Inferior parietal cortex (tissue), 1 donor: Measurements from ENCODE around the gene KIF3A.
A peak's percentile ranks its signal among the peaks of the same experiment; 100 is the strongest.

Experiments
- DNase-seq: peaks from one replicate; pipeline ENCODE4 v3.0.0-alpha.2; 2016; ENCODE audit errors: extremely low spot score

KIF3A gene

DNA sequence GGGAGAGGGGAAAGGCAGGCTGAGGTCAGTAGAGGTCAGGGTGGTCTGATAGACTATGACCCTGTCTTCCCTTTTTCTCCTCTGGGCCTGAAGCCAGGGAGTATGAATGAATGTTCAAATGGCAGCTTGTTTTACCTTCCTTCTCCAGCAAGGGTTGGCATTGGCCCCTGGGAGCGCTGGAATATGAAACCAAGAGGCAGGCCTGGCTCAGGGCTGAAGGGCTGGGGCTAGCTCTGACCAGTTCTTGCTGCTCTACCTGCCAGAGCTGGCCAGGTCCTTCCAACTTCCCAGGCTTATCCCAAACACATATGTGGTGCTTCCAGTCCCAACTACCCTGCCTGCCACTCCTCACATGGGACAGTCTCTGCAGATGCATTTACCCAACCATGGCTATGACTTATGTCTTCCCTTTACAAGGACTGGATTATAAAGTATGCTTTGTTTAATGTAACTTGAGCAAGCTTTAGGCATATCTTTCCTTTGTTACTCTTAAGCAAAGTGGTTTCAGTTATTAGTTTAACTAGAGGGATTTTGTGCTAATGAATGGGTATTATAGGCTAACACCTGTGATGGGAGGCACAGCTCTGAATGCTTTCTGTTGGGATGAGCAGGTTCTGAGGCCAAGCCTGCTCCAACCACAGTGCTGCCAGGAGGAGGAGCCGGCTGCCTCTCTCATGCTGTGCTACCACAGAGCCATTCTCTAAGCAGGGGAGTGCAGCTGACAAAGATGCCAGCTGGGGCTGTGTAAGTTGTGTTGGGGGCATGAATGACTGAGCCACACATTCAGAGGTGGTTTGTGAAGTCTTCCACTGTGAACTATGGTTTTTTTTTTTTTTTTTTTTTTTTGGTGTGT lies 16.0 kb upstream of the KIF3A start:
- no peak for DNase-seq

DNA sequence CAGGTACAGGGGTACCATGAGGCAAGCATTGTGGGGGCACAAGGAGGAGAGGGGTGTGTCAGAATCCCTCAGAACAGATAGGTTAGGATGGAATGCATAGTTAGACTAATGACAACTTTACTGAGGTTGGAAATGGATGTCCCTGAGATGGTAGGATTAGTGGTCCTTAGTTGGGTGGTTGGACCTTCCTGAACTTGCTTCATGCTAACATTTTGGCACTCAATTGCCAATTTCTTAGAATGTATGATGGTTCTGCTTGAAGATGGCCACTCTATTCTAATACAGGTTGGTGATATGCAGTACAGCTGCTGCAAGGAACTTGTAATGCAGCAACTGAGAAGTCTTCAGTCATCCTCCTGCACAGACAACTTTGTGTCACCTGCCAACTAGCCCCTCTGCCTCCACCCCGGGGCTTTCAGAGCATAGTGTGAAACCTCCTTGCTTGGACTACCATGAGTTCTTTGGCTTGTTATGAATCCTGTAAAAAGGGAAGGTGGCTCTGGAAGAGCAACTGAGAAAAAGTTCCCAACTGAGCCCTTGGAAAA lies 15.3 kb upstream of the KIF3A start:
- no peak for DNase-seq

DNA sequence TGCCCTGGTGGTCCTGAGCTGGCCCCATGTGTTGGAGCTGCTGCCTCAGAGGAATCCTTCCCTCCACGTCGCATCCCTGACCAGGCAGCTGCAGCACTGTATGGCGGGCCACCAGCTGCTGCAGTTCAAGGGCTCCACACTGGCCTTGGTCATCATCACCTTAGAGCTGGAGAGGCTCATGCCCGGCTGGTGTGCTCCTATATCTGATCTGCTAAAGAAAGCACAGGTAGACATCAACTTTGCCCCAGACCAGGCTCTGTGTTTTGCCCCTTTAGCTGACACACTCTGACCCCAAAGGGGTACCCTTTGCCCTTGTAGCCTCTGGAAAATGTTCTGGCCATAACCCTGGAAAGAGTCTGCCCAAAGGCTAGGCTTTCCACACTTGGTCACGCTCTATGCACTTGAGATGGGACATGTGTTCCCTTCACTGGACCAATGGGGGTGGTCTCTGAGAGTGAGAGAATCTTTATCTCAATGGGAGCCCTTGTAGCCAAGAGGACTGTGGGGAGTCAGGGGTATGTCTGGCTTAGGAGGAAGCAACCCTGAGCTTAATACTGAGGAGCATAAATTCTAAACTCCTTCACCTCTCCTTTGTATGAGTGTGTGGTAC lies 14.7 kb upstream of the KIF3A start:
- no peak for DNase-seq

DNA sequence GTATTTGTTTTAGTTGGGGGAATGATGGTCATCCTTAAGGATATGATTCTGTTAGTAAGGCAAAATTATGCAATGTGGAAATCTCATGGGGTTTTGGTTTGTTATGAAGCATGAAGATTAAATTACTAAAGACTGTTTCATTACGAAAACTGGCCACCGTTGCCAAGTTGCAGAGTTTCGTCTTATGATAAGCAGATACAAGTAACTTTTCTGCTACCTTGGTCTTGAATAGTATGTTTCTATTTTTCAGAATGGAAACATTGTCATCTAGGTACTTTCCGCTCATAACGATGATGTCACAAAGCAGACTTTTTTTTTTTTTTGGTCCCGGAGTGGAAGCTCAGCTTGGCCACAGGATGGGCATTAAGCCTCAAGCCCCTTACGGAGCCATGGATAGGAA lies 14.1 kb upstream of the KIF3A start:
- DNase-seq = no peak

DNA sequence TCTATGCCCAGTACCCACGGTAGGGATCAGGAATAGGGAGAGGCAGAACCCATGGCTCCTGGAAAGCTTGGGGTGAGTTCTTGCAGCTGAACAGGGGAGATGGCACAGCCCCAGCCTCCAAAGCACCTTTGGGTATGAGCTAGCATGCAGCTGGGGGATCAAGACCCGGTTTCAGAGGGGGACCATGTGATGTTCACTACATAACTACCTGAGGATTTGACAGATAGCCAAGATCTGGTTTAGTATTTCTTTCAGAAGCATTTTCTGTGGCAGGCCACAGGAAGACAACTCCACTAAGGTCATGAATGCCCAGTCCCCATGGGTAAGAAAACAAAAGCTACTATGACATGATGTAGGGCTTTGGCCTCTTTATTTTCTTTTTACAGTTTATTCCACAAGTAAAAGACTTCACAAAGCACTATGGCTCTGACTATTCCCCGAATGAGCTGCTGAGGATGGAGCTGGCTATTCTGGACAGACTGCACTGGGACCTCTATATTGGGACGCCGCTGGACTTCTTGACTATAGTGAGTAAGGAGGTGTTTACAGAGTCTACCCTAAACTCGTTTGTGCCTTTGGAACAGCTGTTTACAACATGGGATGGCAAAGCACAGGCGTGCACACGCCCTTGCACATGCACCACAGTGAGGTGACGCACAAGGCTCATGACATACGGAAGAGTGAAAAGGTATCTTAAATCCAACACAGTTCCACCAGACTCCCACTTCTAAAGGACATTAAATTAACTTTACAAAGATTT lies 13.3 kb upstream of the KIF3A start:
- no peak for DNase-seq

DNA sequence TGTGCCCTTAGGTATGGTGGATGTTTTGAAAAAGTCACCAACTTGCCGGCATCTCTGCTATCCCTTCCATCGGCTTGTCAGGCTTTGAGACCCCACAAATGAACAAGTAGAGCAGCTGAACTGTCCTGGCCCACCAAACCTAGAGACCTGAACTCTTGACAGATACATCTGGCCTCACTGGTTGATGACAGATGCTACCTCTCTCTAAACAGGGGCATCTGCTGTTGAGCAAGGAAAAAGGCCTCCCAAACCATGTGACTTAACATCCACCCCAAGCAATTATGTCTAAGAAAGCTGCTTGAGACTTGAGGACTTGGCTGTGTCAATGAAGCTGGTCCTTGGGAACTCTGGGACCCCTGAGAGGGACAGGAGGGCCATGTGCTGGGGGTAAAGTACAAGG lies 12.2 kb upstream of the KIF3A start:
- DNase-seq = no peak

DNA sequence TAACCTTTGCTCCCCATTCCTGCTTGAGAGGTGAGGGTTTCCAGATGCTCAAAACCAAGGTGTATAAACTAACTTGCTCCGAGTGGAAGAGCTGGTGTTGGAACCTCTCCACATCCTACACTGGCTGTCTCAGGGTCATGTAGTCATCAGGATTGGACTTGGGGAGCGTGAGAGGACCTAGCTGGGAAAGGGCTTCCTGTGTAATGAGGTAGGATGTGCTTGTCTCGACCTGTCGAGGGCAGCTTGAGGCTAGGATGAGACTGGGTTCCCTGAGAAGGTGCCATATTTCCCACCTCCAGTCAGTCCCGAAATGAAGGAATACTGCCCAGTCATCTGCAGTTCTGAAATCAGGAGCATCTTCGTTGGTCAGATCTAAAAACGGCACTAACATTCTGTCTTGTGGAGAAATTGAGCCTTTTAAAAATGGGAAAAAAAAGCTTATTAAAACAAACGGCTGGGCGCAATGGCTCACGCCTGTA lies 11.2 kb upstream of the KIF3A start:
- no peak for DNase-seq

DNA sequence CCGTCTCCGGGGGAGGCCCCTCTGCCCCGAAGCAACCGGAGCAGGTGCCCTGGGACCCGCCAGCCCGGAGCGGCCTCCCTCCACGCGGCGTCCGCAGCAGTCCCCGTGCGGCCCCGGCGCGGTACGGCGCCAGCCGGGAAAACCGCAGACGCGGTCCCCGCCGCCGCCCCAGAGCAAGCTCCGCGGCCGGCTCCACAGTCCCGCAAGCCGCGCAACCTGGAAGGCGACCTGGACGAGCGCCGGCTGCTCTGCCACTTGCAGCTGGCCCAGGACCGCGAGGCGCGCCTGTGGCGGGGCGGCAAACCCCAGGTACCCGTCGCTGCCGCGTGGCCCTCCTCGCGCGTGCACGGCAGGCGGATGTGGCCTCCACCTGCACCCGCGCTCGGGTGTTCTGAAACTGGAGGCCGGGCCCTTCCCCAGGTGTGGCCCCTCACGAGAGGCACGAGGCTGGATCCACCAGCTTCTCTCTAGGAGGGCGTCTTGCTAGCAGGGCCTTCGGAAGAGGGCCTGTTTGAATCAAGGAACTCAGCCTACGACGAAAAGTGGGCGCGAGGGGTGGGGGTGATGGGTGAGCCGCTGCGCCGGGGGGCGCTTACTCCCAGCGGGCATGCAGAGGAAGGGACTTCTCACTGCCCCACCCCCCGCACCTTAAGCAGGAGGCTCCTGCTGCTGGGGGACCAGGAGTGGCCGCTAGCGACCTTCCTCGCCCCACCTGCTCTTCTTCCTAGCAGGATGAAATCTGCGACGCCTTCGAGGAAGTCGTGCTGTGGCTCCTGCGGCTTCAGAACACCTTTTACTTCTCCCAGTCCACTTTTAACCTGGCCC lies 10.5 kb upstream of the KIF3A start:
- no peak for DNase-seq

DNA sequence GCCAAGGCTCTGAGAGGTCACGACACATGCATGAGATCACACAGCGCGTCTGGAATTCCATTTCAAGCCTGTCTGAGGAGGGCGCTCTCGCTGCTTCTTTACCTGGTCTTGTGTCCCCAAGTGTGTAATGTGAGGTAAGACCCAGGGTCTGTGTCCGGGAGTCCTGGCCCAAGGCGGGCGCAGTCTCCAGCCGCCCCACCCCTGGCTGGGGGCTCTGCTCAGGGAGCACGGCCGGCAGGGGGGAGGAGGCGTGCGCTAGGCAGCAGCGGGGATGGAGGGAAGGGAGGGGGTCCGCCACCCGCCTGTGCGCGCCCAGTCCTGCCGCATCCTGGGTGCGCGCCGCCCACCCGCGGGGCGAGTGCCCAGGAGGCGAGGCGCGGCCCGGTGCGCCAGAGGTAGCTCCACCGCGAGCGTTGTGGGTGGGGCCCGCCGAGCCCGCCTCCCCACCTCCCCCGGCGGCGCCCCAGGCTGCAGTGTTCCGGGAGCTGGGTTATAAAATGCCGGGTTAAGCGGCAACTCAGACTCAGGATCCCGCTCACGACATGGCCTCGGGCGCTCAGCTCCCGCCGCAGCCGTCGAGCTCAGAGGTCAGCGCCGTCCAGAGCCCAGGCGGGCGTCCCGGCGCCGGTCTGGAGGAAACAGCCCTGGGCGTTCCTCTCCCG lies 9.7 kb upstream of the KIF3A start, which contains the start of gene CCNI2:
CCNI2 (plus strand) TSS at position 473 of the 662 bp plus-strand sequence; CDS start at position 543, 70 bp downstream.
- DNase-seq = peak; percentile 52

DNA sequence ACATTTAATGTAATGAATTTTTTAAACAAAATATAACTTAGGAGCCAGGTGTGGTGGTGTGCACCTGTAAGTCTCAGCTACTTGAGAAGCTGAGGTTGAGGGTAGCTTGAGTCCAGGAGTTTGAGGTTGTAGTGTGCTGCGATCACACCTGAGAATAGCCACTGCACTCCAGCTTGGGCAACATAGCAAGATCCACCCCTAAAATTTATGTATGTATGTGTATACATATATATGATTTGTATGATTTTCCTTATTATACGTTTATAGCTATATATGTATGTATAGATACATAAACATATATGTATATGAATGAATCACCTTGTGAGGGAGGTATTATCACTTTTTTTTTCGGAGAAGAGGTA lies 9.2 kb upstream of the KIF3A start:
- DNase-seq = no peak

DNA sequence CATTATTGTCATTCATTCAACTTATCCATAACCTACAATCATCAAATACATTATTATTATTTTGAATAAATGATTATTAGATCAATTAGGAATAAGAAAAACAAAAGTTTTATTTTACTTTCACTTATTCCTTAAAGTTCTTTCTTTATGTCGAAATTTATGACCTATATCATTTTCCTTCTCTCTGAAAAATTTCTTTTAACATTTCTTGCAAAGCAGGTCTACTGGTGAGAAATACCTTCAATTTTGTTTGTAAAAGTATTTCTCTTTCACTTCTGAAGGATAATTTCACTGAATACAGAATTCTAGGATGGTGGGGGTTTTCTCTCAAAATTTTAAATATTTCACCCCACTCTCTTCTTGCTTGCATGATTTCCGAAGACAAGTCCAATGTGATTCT lies 7.3 kb upstream of the KIF3A start:
- no peak for DNase-seq

DNA sequence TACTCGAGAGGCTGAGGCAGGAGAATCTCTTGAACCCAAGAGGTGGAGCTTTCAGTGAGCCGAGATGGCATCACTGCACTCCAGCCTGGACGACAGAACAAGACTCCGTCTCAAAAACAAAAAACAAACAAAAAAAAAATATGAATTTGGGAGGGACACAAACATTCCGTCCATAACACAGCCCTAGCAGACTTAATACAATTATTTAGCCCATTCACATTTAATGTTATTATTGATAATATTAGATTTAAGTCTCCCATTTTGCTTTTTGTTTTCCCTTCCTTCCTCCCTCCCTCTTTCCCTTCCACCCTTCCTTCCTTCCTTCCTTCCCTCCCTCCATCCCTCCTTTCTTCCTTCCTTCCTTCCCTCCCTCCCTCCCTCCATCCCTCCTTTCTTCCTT lies 5.3 kb upstream of the KIF3A start:
- DNase-seq = no peak

DNA sequence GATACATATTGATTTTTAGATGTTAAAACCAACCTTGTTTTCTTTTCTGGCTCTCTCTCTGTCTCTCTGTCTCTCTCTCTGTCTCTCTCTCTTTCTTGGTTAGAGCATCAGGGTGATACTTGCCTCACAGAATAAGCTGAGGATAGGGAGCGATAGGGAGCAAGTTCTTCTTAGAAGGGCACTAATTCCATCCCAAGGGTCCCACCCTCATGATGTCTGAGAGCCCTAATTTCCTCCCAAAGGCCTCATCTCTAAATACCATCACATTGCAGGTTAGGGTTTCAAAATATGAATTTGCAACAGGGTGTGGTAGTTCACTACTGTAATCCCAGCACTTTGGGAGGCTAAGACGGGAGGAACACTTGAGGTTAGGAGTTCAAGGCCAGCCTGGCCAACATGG lies 4.8 kb upstream of the KIF3A start:
- no peak for DNase-seq

DNA sequence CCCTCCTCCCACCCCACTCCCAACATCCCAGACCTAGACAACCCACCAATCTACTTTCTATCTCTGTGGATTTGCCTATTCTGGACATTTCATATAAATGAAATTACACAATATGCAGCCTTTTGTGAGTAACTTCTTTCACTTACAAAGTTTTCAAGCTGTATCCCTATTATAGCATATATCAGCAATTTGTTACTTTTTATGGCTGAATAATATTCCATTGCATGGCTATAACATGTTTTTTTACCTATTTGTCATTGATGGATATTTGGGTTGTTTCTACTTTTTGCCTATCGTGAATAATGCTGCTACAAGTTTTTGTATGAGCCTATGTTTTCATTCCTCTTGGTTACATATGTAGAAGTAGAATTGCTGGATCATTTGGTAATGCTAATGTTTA lies 1.9 kb upstream of the KIF3A start:
- DNase-seq = no peak

DNA sequence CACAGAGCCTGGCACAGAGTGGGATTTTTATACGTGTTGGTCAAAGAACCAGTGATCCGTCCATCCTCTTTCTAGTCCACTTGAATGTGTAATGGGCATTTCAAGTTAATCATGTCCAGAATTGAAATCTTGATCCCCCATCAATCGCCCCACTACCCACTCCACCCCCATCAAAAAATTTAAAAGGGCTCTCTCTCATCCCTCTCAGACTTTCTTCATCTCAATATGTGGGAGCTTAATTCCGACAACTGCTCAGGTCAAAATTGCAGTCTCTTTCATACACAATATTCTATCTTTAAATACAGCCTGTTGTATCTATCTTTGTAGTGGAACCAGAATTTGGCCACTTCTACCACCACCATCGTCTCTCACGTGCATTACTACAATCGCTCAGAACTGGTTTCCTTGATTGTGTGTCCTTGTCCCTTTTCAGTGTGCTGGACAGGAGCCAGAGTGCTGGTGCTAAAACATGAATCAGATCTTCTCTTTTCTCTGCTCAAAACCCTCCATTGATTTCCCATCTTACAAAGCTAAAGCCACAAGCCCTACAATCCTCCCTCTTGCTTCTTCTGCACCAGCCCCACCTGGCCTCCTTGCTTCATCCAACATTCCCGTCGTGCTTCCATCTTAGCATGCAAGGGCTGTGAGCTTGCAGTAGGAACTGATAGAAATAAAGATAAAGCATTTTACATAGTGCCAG lies 786 bp upstream of the KIF3A start:
- no peak for DNase-seq

DNA sequence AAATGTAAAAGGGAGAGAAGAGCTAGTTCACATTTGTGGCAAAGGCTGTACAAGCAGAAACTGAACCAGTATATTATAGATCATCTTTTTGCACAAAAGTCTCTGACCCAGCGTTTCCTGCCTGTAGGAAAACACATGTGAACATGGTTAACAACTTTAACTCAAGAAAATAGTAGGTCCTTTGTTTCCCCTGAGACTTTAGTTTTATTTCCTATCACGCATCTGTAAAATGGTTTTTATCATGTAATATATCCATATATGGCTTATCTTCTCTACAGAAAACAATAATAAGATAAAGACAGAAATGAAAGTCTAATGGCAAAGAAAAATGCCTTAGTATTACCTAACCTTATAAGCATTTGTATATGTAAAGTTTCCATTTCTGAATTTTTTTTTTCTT lies 2.7 kb downstream of the KIF3A start:
- no peak for DNase-seq

DNA sequence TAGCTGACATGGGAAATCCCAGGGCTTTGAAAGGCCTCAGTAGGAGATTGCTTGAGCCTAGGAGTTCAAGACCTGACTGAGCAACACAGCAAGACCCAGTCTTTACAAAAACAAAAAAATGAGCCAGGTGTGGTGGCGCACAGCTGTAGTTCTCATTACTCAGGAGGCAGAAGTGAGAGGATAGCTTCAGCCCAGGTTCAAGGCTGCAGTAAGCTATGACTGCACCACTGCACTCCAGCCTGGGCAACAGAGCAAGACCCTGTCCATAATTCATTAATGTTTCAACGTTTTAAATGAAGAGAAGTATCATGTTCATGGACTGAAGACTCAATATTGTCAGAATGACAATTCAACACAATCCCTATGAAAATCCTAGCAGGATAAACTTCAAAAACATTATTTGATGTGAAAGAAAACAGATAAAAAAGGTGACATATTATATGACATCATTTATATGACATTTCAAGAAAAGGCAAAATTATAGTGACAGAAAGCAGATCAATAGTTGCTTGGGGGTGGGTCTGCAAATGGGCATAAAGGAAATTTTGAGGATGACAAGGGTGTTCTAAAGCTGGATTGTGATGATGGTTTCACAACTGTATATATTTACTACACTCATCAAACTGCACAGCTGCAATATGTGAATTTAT lies 3.7 kb downstream of the KIF3A start:
- DNase-seq = no peak

DNA sequence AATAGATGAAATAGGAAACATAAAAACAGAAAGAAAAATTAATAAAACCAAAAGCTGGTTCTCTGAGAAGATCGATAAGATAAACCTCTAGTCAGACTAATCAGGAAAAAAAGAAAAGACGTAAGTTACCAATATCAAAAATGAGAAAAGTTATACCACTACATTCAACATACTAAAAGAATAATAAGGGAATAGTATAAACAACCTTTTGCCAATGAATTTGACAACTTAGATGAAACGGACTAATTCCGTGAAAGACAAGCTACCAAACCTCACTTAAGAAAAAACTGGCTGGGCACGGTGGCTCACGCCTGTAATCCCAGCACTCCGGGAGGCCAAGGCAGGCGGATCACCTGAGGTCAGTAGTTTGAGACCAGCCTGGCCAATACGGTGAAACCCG lies 7.5 kb downstream of the KIF3A start:
- DNase-seq = no peak

DNA sequence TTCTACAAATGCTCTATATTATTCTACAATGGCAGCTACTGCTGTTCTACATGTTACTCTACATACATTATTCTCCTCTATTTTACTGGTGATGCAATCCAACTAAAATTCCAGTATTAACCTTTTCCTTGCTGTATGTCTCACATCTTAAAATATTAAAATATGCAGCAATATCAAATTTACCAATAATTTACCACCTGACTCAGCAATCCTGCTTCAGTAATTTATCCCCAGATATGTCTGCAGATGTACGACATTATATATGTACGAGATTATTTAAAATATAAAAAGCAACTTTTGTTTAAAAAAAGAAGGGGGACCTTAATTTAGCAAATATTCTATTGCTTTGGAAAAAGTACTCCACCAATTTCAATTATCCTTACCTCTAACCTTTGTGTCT lies 11.6 kb downstream of the KIF3A start:
- DNase-seq = no peak
